ENCODE data around the gene DGCR2. TPM values are rescaled to one million over a fixed set of nuclear protein-coding genes. Genes with fewer than 3 reads are reported as not detected.
"Not testable (repeated sequence)": the region's sequence is repeated elsewhere in the genome, so short reads cannot be mapped to it uniquely, and the experiment has no call there.

Gene DGCR2
- total RNA-seq, 2 donors from 2014 or later: 9.5 to 23.6 TPM

- DNase-seq (ENCODE audit: low spot score in 2 of 2) (peak in 1 of 2 donors; percentile 9), ATAC-seq (no peak)
- no peaks in the 10 kb centered on the region for H3K9me3 Mint-ChIP-seq
- H3K36me3 Mint-ChIP-seq: no peaks in the 10 kb centered on the region
- H3K27ac Mint-ChIP-seq: no peak overlapping the region
These were observed 84.1 kb downstream of the DGCR2 start for GRCh38 chr22:19038164-19038546.

GRCh38 chr22:19037282-19038163, 84.7 kb downstream of the DGCR2 start:
- DNase-seq (ENCODE audit: low spot score in 2 of 2) (peak in 1 of 2 donors; percentile 34), ATAC-seq (peak in 1 of 2 donors; percentile 17)
- no peaks in the 10 kb centered on the region for H3K36me3 Mint-ChIP-seq

GRCh38 chr22:19036523-19037273, 85.5 kb downstream of the DGCR2 start:
- DNase-seq (ENCODE audit: low spot score in 2 of 2) (peak in 1 of 2 donors; percentile 48), ATAC-seq (no peak)
- Mint-ChIP-seq H3K27ac (peak overlapping the region; percentile 47 to 73), H3K36me3 (no peaks in the 10 kb centered on the region), H3K9me3 (no peaks in the 10 kb centered on the region)

More at GRCh38 chr22:19037282-19038163, 84.7 kb downstream of the DGCR2 start:
- H3K9me3 Mint-ChIP-seq: no peaks in the 10 kb centered on the region
- H3K27ac Mint-ChIP-seq: peak overlapping the region in 1 of 2 donors; percentile 79

DNA sequence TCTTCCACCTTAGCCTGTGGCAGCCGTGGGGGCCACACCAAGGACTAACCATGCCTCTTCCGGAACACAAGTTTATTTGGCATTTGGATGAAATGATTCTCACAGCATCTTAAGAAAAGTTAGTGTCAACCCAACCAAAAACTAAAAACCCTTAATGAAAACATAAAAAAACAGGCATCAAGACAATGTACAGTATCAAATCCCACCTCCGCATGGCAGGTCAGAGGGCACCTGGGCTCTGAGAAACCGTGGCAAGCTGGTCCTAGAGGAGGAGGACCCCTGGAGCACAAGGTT, 86.0 kb downstream of the DGCR2 start:
- DNase-seq (ENCODE audit: low spot score in 2 of 2) (no peak), ATAC-seq (no peak)
- Mint-ChIP-seq H3K27ac (peak overlapping the region in 1 of 2 donors; percentile 47), H3K9me3 (no peaks in the 10 kb centered on the region), H3K36me3 (no peaks in the 10 kb centered on the region)

DNA sequence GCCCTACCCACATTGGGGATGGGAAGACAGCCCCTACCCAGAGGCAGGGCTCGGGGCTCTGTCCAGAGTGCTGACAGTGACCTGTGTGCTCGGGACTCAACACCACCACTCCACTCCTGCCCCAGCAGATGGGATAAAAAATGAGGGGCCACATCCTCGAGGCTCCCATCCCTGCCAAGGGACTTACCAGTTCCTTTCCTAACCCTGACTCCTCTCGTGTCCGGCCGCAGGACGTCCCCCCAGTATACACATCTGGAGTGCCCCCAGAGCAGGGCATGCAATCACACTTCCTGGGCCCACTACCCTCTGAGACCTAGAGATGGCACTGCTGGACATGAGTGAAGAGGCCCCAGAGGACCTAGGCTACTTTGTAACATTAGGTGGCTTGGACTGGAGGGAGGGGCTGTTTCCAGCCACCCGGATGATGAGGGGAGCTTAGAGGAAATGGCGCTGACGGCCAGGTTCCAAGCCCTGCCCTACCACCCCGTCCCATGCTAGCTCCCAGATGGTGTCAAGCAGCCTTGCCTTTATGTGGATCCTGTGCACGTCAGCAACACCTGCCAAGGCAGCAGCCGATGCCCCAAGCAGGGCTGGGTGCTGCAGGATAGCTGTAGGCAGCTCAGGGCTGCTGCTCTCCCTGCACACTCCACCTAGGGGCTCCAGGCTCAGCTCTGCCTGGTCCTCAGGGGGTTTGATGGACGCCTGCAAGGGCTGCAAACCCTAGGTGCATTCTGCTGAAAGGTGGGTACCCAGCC, 86.6 kb downstream of the DGCR2 start:
- DNase-seq (ENCODE audit: low spot score in 2 of 2): peak in 1 of 2 donors; percentile 44
- Mint-ChIP-seq H3K36me3 (no peaks in the 10 kb centered on the region), H3K27ac (peak overlapping the region in 1 of 2 donors; percentile 47), H3K9me3 (no peaks in the 10 kb centered on the region)
- no peak for ATAC-seq

- DNase-seq (ENCODE audit: low spot score in 2 of 2); H3K9me3 Mint-ChIP-seq; ATAC-seq; H3K27ac Mint-ChIP-seq; H3K36me3 Mint-ChIP-seq: not testable (repeated sequence)
These were observed 87.1 kb downstream of the DGCR2 start for GRCh38 chr22:19035126-19035473.

DNA sequence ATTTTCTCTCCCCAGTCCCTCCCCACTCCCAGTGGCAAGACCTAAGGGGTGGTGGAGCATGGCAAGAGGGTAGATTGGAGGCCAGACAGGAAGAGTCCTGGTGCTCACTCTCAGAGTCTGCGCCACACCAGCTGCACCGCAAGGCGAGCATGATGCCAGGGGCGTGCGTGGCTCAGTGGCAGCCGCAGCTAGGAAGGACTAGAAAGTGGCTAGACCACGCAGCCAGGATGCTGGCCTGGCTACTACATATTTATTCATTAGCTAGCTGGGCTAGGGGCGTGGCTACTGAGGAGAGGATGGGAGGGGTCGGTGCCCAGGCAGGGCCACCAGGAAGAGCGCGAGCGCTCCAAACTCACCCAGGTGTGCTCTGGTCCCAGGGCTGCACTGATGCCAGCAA, 87.5 kb downstream of the DGCR2 start:
- not testable (repeated sequence) for ATAC-seq; H3K9me3 Mint-ChIP-seq; H3K36me3 Mint-ChIP-seq; H3K27ac Mint-ChIP-seq; DNase-seq (ENCODE audit: low spot score in 2 of 2)

DNA sequence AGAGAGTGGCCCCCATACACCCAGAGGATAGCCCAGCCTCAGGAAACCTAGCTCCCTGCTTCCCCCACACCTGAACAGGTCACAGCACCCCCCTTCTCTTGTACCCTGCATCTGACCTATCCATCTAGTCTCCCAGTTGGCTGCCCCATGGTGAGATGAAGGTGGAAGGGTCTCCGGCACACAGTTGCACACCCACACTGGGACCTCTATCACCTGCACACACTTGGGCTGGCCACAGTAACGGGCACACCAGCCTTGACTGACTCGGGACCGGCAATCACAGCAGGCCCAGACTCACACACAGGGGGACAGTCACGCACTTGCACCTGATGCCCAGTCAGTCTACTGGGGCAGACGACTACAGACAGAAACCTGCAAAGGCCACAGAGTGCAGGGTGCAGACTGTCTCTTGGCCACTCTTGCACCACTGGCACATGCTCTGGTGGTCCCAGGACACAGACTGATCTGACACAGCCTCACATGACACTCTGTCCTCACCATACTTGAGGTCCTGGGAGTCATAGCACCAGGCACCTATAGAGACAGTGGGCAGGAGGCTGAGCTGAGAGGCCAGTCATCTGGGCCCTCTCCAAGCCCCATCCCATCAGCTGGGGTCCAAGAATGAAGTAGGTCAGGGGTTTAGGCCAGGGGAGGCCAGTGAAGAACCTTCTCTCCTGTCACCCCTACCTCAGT, 88.0 kb downstream of the DGCR2 start:
- H3K27ac Mint-ChIP-seq: peak overlapping the region in 1 of 2 donors; percentile 52
- DNase-seq (ENCODE audit: low spot score in 2 of 2): peak in 1 of 2 donors; percentile 40
- not testable (repeated sequence) for H3K36me3 Mint-ChIP-seq, H3K9me3 Mint-ChIP-seq, ATAC-seq

DNA sequence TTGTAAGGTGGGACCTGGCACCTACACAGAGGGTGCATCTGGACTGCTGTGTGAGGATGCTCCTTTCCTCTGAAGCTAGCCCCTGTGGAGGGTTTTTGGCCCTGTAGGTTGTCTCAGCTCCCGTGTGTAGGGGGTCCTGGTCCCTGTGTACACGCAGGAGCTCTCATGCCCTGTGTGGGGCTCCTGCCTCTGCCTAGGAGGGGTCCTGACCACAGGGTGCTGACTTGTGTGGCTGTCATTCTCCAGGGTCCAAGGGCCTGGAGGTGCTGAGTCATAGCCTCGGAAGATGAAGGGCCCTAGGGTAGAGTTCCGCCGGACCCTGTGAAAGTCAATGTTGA, 88.7 kb downstream of the DGCR2 start:
- not testable (repeated sequence) for H3K9me3 Mint-ChIP-seq; H3K27ac Mint-ChIP-seq; H3K36me3 Mint-ChIP-seq; ATAC-seq; DNase-seq (ENCODE audit: low spot score in 2 of 2)

DNA sequence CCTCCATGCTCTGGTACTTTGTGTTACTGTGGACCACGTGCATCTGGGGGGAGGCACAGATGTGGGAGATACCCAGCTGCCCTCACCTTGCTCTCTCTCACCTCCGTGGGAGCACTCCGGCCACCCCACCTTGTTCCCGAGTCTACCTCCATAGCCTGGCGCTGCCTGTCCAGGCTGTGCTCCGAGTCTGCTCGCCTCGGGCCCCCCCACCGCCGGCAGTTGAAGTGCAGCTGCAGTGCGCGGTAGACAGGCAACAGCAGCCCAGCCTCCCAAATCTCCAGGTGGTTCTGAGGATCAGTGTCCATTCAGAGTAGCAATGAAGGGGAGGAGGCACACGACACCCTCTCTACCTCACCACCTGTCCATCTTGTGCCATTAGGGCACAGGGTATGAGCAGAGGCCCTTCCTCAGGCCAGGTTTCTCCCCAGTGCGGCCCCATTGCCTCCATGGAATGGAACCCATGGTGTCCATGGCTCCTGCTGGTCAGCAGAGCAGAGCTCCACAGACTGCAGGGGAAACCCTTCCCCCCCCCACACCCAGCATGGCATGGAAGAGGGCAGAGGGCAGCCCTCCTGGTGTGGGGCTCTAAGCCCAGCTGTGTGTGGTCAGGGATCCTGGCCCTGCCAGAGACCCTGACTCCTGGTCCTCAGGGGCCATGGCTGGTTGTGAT, 89.2 kb downstream of the DGCR2 start:
- H3K36me3 Mint-ChIP-seq; H3K27ac Mint-ChIP-seq; DNase-seq (ENCODE audit: low spot score in 2 of 2); H3K9me3 Mint-ChIP-seq; ATAC-seq: not testable (repeated sequence)

DNA sequence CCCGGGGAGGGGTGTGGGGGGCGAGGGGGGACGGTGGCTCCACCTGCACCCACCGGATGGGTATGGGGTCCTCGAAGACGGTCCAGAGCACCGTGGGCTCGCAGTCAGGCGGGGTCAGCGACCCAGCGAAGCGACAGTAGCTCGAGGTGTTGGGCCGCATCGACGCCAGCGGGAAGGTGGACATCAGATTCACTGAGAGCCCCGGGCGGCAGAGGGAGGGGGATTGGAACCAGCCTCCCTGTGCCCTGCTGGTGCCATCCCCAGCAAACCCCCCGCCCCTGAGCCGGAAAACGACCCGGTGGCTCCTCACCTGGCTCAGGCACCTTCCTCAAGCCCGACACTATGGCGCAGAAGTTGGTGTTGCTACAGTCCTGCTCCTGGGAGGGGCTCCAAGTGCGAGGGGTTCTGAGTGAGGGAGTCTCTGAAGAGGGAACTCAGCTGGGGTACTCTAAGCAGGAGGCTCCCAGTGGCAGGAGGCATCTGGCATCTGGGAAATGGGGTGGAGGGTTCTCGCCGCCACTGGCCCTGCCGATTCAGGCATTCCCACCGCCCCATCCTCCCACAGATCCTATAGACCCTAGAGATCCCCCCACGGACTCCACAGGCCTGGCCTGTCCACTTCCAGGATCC, 89.9 kb downstream of the DGCR2 start:
- H3K36me3 Mint-ChIP-seq; H3K27ac Mint-ChIP-seq; H3K9me3 Mint-ChIP-seq; ATAC-seq; DNase-seq (ENCODE audit: low spot score in 2 of 2): not testable (repeated sequence)

DNA sequence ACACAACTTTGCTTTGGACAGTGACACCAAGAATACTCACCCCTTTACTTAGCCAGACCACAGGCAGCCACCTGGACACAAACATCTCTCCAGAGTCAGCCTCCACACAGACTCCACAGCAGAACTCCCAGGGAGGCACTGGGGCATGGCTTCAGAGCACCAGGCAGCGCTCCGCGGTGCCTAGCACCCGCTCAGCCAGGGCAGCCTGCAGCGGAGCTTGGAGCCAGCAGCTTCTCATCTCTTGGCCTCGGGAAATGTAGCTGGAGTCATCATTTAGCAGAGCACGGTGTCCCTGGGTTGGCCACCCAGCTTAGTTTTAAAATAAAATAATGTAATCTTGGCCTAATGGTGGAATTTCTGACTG, 91.3 kb downstream of the DGCR2 start:
- not testable (repeated sequence) for H3K27ac Mint-ChIP-seq; H3K36me3 Mint-ChIP-seq; ATAC-seq; H3K9me3 Mint-ChIP-seq; DNase-seq (ENCODE audit: low spot score in 2 of 2)

- not testable (repeated sequence) for H3K27ac Mint-ChIP-seq; ATAC-seq; H3K9me3 Mint-ChIP-seq; DNase-seq (ENCODE audit: low spot score in 2 of 2); H3K36me3 Mint-ChIP-seq
These were observed 91.9 kb downstream of the DGCR2 start for GRCh38 chr22:19030226-19030888.

GRCh38 chr22:19029113-19030103, 92.8 kb downstream of the DGCR2 start:
- not testable (repeated sequence) for H3K9me3 Mint-ChIP-seq; H3K27ac Mint-ChIP-seq; H3K36me3 Mint-ChIP-seq; DNase-seq (ENCODE audit: low spot score in 2 of 2)
- ATAC-seq: peak in 1 of 2 donors; percentile 8
